ENCODE results near the gene PIGR.

- no peak for TF ChIP-seq POLR2A (IDR thresholded peaks at IDR 0.05; ENCODE audit: low read depth, low read length)
- no peak for TF ChIP-seq POLR2AphosphoS5 (IDR thresholded peaks at IDR 0.05; ENCODE audit: low read depth, low read length)
- TF ChIP-seq TAF1 (IDR thresholded peaks at IDR 0.05; ENCODE audit: borderline replicate concordance, low read depth, low read length): no peak
Observed at GRCh38 chr1:206932177-206932576, 14.1 kb downstream of the PIGR start.
